HCT116 (cell line): ENCODE data around the gene SLC5A2.

Experiments
- ATF3 ChIP-seq: IDR thresholded peaks from 2 replicates; pipeline ENCODE4 v1.6.1; 2012
- CEBPB ChIP-seq: IDR thresholded peaks from 2 replicates; pipeline ENCODE4 v1.6.1; 2012; ENCODE audit warnings: low read depth
- CTCF ChIP-seq, 3 experiments: fragments of 200-600 bp in 1 of 3; sonication (generic) in 1 of 3; IDR thresholded peaks in 2 of 3; conservative IDR thresholded peaks in 1 of 3; 2 replicates each; pipeline ENCODE4 v1.5.1; 2012 to 2017; ENCODE audit warnings: low read depth in 2 of 3, low read length in 2 of 3, antibody characterized with exemption in 1 of 3, borderline replicate concordance in 1 of 3, control low read depth in 1 of 3, mild to moderate bottlenecking in 1 of 3, mixed read lengths in 1 of 3, mixed run types in 1 of 3, moderate library complexity in 1 of 3; ENCODE audit not compliant: insufficient read depth in 1 of 3
- EGR1 ChIP-seq: IDR thresholded peaks from 2 replicates; pipeline ENCODE4 v1.6.1; 2012; ENCODE audit warnings: low read depth
- EZH2 ChIP-seq: fragments of 200-600 bp; sonication (generic); IDR thresholded peaks from 2 replicates; pipeline ENCODE4 v1.6.1; 2017; ENCODE audit warnings: antibody characterized with exemption, mixed run types
- EZH2phosphoT487 ChIP-seq: fragments of 200-600 bp; IDR thresholded peaks from 2 replicates; pipeline ENCODE4 v1.6.1; 2018; ENCODE audit warnings: antibody characterized with exemption, borderline replicate concordance
- POLR2A ChIP-seq: IDR thresholded peaks from 2 replicates; pipeline ENCODE4 v1.7.0; 2011; ENCODE audit warnings: borderline replicate concordance; ENCODE audit not compliant: insufficient read depth, insufficient read length; ENCODE audit errors: extremely low read depth
- POLR2AphosphoS5 ChIP-seq: IDR thresholded peaks from 2 replicates; pipeline ENCODE4 v1.6.1; 2011; ENCODE audit warnings: mild to moderate bottlenecking, low read depth, low read length, moderate library complexity

- no peak for TF ChIP-seq POLR2AphosphoS5
- TF ChIP-seq CTCF (IDR thresholded peaks at IDR 0.05 in 2 of 3, conservative IDR thresholded peaks at IDR 0.05 in 1 of 3; ENCODE audit: borderline replicate concordance in 1 of 3, insufficient read depth in 1 of 3, low read depth in 2 of 3, low read length in 2 of 3): no peak
- TF ChIP-seq EZH2phosphoT487: no peak
- TF ChIP-seq CEBPB: no peak
- TF ChIP-seq POLR2A: no peak
- TF ChIP-seq EZH2: no peak
- TF ChIP-seq EGR1: no peak
- no peak for TF ChIP-seq ATF3
Observed at GRCh38 chr16:31438414-31438813, 44.5 kb upstream of the SLC5A2 start.
